22Rv1 (cell line): ENCODE data around the gene KLHL30.

ENCODE experiments used
- H3K27ac ChIP-seq: fragments of 450-650 bp; 2 replicates; pipeline ENCODE4 v1.5.1; 2017
- CTCF ChIP-seq: fragments of 450-650 bp; IDR thresholded peaks from 2 replicates; pipeline ENCODE4 v1.5.1; 2017; ENCODE audit warnings: mild to moderate bottlenecking
- ZFX ChIP-seq: fragments of 450-650 bp; IDR thresholded peaks from 2 replicates; pipeline ENCODE4 v1.6.1; 2017; ENCODE audit warnings: antibody characterized with exemption, borderline replicate concordance

Gene KLHL30

GRCh38 chr2:238155761-238156694, 17.6 kb downstream of the KLHL30 start:
- TF ChIP-seq CTCF (no peak), ZFX (no peak)
- no peak overlapping the region for H3K27ac ChIP-seq

DNA sequence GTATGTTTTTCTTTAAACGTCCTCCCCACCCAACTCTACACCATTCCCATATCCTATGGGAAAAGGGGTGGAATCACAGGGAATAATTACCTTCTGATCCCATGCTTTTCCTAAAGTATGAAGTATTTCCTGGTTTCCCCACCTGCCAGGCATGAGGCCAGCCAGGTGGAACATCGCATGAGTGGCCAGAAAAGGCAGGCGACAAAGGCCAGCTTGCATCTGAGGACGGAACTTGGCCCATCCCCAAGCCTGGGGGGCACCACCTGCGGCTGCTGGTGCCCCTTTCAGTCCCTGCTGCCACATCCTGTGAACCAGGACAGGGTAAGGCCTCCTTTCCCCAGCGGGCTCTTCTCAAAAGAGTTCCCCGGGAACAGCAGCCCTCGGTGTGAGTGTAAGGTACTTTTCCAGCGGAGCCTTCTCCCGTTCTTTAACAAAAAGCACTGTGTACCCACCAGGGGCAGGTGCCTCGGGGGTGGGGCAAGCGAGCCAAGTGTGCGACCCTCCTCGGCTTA, 19.1 kb downstream of the KLHL30 start:
- TF ChIP-seq ZFX, result no peak
- TF ChIP-seq CTCF, result no peak
- H3K27ac ChIP-seq, result no peak overlapping the region

DNA sequence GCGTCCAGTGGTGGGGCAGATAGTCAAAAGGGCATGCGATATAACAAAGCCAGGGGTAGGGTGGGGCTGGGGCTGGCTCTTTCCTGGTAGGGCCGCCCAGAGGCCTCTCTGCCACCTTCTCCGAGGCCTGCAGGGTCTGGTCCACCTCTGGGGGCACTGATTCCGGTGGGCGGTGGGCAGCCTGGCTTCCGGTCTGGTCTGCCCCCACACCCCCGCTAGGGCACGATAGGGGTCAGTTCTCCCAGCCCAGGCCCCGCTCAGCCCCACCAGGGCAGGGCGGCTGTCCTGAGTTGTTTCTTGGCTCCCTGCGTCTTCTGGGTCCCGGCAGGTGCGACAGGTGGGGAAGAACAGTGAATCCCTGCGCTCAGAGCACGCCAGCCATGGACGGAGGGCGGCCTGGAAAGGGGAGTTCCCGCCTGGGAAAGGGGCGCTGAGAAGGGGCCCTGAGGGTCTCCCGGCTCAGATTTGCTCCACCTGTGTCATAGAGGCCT, 19.6 kb downstream of the KLHL30 start:
- no peak overlapping the region for H3K27ac ChIP-seq
- TF ChIP-seq ZFX, result no peak
- TF ChIP-seq CTCF, result no peak

DNA sequence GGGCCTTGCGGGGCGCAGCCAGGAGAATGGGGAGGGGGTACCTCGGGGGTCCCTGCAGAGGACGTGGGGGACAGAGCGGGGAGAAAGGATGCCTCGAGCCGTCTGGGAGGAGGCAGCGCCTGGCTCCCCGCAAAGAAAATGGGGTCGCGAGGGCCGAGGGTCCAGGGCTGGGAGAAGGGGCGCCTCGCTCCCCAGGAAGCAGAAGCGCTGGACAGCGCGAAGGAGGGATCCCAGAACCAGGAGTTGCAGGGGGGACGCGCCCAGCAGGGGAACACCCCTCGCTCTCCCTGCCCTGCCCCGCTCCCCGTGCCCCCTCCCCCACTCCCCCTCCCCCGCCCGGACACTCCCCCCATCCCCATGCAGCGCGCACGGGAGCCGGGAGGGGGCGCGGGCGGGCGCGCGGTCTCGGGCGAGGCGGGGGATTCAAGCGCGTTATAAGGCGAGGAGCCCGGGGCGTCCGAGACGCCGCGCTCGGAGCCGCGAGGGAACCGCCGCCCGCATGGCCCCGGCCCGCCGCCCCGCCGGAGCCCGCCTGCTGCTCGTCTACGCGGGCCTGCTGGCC, 20.1 kb downstream of the KLHL30 start, which contains the start of gene ERFE:
Gene ERFE (plus strand): TSS at position 462 of the 562 bp plus-strand sequence. CDS start 38 bp downstream, at position 500.
- H3K27ac ChIP-seq, result no peak within 1 kb of the TSS
- TF ChIP-seq CTCF (peak; percentile 78), ZFX (no peak)

GRCh38 chr2:238159071-238159539, 20.6 kb downstream of the KLHL30 start:
- TF ChIP-seq ZFX, result no peak
- peak; percentile 58 for TF ChIP-seq CTCF
- H3K27ac ChIP-seq, result no peak overlapping the region

- TF ChIP-seq ZFX (no peak), CTCF (no peak)
- no peak overlapping the region for H3K27ac ChIP-seq
Observed at GRCh38 chr2:238159661-238160205, 21.3 kb downstream of the KLHL30 start.
